Right atrium auricular region (tissue), 2 donors: ENCODE data around the gene DGKG. TPM values are rescaled to one million over a fixed set of nuclear protein-coding genes. Genes with fewer than 3 reads are reported as not detected.
A peak's percentile ranks its signal among the peaks of the same experiment; 100 is the strongest.

ENCODE experiments used
- DNase-seq: peaks from one replicate; pipeline ENCODE4 v3.0.0-alpha.2; 2019; ENCODE audit warnings: low spot score
- H3K27ac ChIP-seq, 2 donors: fragments of 200-600 bp; sonication (generic); 1 replicate in 1 of 2; 2 replicates in 1 of 2; pipeline ENCODE4 v1.5.1; 2016 to 2019
- H3K27me3 ChIP-seq, 2 donors: fragments of 200-600 bp; sonication (generic); one replicate each; pipeline versions ENCODE4 v1.5.1 to v1.6.0; 2017 to 2019
- H3K36me3 ChIP-seq: fragments of 200-600 bp; sonication (generic); one replicate; pipeline ENCODE4 v1.5.1; 2016
- H3K4me1 ChIP-seq, 2 donors: fragments of 200-600 bp; sonication (generic); one replicate each; pipeline versions ENCODE4 v1.5.1 to v1.6.0; 2017 to 2019
- H3K4me3 ChIP-seq, 2 donors: fragments of 200-600 bp; sonication (generic); 1 replicate in 1 of 2; 2 replicates in 1 of 2; pipeline ENCODE4 v1.5.1; 2017 to 2019; ENCODE audit warnings: mild to moderate bottlenecking in 1 of 2, moderate library complexity in 1 of 2
- H3K9me3 ChIP-seq, 2 donors: fragments of 200-600 bp; sonication (generic); one replicate each; pipeline ENCODE4 v1.5.1; 2019
- CTCF ChIP-seq, 2 donors: fragments of 200-600 bp; sonication (generic); IDR thresholded peaks; one replicate each; pipeline ENCODE4 v1.5.1; 2019; ENCODE audit warnings: antibody characterized with exemption in 2 of 2
- total RNA-seq, 2 donors: library from RNA; depleted of rRNA; stranded (reverse); fragments of >200 nt; gene quantifications; one replicate each; pipeline ENCODE4 v1.1.0, GENCODE V29; 2016

The DGKG gene
- total RNA-seq, 2 donors from 2014 or later, result 25.1 to 27.4 TPM

GRCh38 chr3:186241910-186242821, 119.9 kb downstream of the DGKG start:
- H3K4me3 ChIP-seq, result peak overlapping the region; percentile 4 to 40
- no peaks in the 10 kb centered on the region for H3K36me3 ChIP-seq
- TF ChIP-seq CTCF (IDR thresholded peaks at IDR 0.05), result peak in 1 of 2 donors; percentile 63
- peak; percentile 85 for DNase-seq
- no peaks in the 10 kb centered on the region for H3K9me3 ChIP-seq
- H3K27ac ChIP-seq, result peak overlapping the region; percentile 78 to 87
- H3K4me1 ChIP-seq, result peaks cover 0 to 13% of the 10 kb centered on the region in 2 donors
- no peaks in the 10 kb centered on the region for H3K27me3 ChIP-seq

- no peaks in the 10 kb centered on the region for H3K9me3 ChIP-seq
- peak overlapping the region in 1 of 2 donors; percentile 50 for H3K27ac ChIP-seq
- no peaks in the 10 kb centered on the region for H3K36me3 ChIP-seq
- DNase-seq, result no peak
- peak in 1 of 2 donors; percentile 11 for TF ChIP-seq CTCF (IDR thresholded peaks at IDR 0.05)
- H3K4me3 ChIP-seq, result no peak overlapping the region
- peaks cover 0 to 19% of the 10 kb centered on the region in 2 donors for H3K4me1 ChIP-seq
- H3K27me3 ChIP-seq, result no peaks in the 10 kb centered on the region
Observed at GRCh38 chr3:186239321-186239720, 122.7 kb downstream of the DGKG start.

- H3K4me1 ChIP-seq, result peaks cover 0 to 19% of the 10 kb centered on the region in 2 donors
- H3K27ac ChIP-seq, result no peak overlapping the region
- H3K27me3 ChIP-seq, result no peaks in the 10 kb centered on the region
- H3K36me3 ChIP-seq, result no peaks in the 10 kb centered on the region
- no peak for DNase-seq
- H3K4me3 ChIP-seq, result no peak overlapping the region
- no peaks in the 10 kb centered on the region for H3K9me3 ChIP-seq
- no peak for TF ChIP-seq CTCF (IDR thresholded peaks at IDR 0.05)
Observed at GRCh38 chr3:186237915-186238314, 124.1 kb downstream of the DGKG start.

GRCh38 chr3:186236357-186237020, 125.5 kb downstream of the DGKG start:
- H3K9me3 ChIP-seq, result no peaks in the 10 kb centered on the region
- H3K4me1 ChIP-seq, result peaks cover 0 to 6% of the 10 kb centered on the region in 2 donors
- no peaks in the 10 kb centered on the region for H3K27me3 ChIP-seq
- DNase-seq, result no peak
- no peak for TF ChIP-seq CTCF (IDR thresholded peaks at IDR 0.05)
- peak overlapping the region; percentile 62 to 86 for H3K27ac ChIP-seq
- H3K4me3 ChIP-seq, result no peak overlapping the region
- H3K36me3 ChIP-seq, result no peaks in the 10 kb centered on the region

- no peaks in the 10 kb centered on the region for H3K36me3 ChIP-seq
- peak overlapping the region; percentile 62 to 86 for H3K27ac ChIP-seq
- TF ChIP-seq CTCF (IDR thresholded peaks at IDR 0.05), result no peak
- no peak overlapping the region for H3K4me3 ChIP-seq
- DNase-seq, result no peak
- H3K27me3 ChIP-seq, result no peaks in the 10 kb centered on the region
- peaks cover 0 to 6% of the 10 kb centered on the region in 2 donors for H3K4me1 ChIP-seq
- H3K9me3 ChIP-seq, result no peaks in the 10 kb centered on the region
Observed at GRCh38 chr3:186235554-186235953, 126.5 kb downstream of the DGKG start.
